Heart left ventricle (tissue), 13 donors: ENCODE measurements around the gene ZNF620.

Experiments
- CTCF ChIP-seq, 12 donors: fragments of 200-600 bp; sonication (generic) in 4 of 12; IDR thresholded peaks; one replicate each; pipeline versions ENCODE4 v1.5.0 to v1.8.0; 2018 to 2022; ENCODE audit warnings: antibody characterized with exemption in 12 of 12, mild to moderate bottlenecking in 5 of 12
- POLR2A ChIP-seq, 2 donors: fragments of 450-650 bp; IDR thresholded peaks; one replicate each; pipeline ENCODE4 v1.6.1; 2017; ENCODE audit warnings: antibody characterized with exemption in 2 of 2, mild to moderate bottlenecking in 2 of 2, moderate library complexity in 2 of 2
- donor health status: ischemic (EF 13 %, LVEDD 7.1; RV severe dilation, severe dysfunction).
- donor health status: DM: no; HTN: yes; CAD: no.
- donor health status: DM: no; HTN: no; CAD: no.
- donor health status: ischemic (EF 25% LVEDD 6.9; RV normal size, moderate dysfunction).
- donor health status: ischemic (EF 25% LVEDD 5.7; RV mildly dilated, moderate dysfunction).
- donor health status: ischemic (EF 35%, LVEDD 5.7; RV mildly dilated, moderate dysfunction).
- donor health status: nonischemic (EF 11% LVEDD 7.7; RV severe dilation, severe dysfunction).
- donor health status: DM: yes; HTN: yes; CAD: no.
- donor health status: PGD.
- donor health status: ischemic (EF 29% LVEDD 5.4; RV normal size, mild dysfunction).
- donor health status: nonischemic (EF 23%, LVEDD 6.1; RV moderate dilation, normal function).

DNA sequence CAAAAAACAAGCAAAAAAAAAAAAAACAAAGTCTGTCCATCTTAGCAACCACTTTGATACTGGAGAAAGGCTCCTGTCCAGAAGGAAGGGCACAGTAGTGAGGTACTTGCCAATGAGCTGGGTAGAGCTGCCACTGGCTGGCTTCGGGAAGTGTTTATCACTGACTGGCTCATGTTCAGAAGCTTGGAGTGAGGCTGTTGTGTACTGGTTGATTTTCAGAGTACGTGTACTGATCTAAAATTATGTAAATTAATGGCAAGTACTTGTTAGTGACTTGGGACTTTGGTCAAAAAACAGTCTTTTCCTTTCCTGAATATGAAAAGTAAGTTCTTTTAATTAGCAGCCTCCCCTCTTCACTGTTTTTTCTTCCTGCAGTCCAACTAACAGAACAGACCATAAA is 17.9 kb downstream of the ZNF620 start:
- TF ChIP-seq POLR2A (IDR thresholded peaks at IDR 0.05) (no peak), CTCF (IDR thresholded peaks at IDR 0.05) (no peak)
